K562 (cell line): Measurements from ENCODE around the gene NAA15. TPM values are rescaled to one million over a fixed set of nuclear protein-coding genes. Genes with fewer than 3 reads are reported as not detected.

ENCODE experiments used
- KDM4B ChIP-seq, 2 experiments: fragments of 450-650 bp in 1 of 2; sonication (generic) in 1 of 2; IDR thresholded peaks; 2 replicates each; pipeline ENCODE4 v1.6.1; 2016 to 2017; ENCODE audit warnings: borderline replicate concordance in 2 of 2, antibody characterized with exemption in 1 of 2, low read depth in 1 of 2, mild to moderate bottlenecking in 1 of 2
- NCOA4 ChIP-seq: fragments of 450-650 bp; IDR thresholded peaks from 2 replicates; pipeline ENCODE4 v1.6.1; 2018; ENCODE audit warnings: mild to moderate bottlenecking; ENCODE audit not compliant: partially characterized antibody
- RBM22 ChIP-seq: fragments of 200-400 bp; formaldehyde crosslinking; IDR thresholded peaks from 2 replicates; pipeline ENCODE4 v1.6.1; 2018; ENCODE audit warnings: low read length, low read depth; ENCODE audit not compliant: poor library complexity, severe bottlenecking
- RCOR1 ChIP-seq, 2 experiments: IDR thresholded peaks; 2 replicates each; pipeline ENCODE4 v1.6.1; 2012; ENCODE audit warnings: low read depth in 2 of 2, low read length in 2 of 2, borderline replicate concordance in 1 of 2, improper control_type of control experiment in 1 of 2
- SIX5 ChIP-seq, 2 experiments: IDR thresholded peaks; 2 replicates each; pipeline ENCODE4 v1.6.1; 2011; ENCODE audit warnings: low read length in 2 of 2, borderline replicate concordance in 1 of 2, low read depth in 1 of 2, mild to moderate bottlenecking in 1 of 2, moderate library complexity in 1 of 2; ENCODE audit not compliant: insufficient read depth in 1 of 2
- YBX1 ChIP-seq: fragments of 450-650 bp; IDR thresholded peaks from 2 replicates; pipeline ENCODE4 v1.7.1; 2016; ENCODE audit warnings: mild to moderate bottlenecking
- ZNF431 ChIP-seq: sonication (generic); formaldehyde crosslinking; IDR thresholded peaks from 2 replicates; pipeline ENCODE4 v1.8.0; 2022; ENCODE audit warnings: mild to moderate bottlenecking, missing genetic modification reagents
- ZNF707 ChIP-seq: fragments of 250-450 bp; sonication (Bioruptor Pico); conservative IDR thresholded peaks from 2 replicates; pipeline ENCODE4 v1.8.0; 2022; ENCODE audit warnings: inconsistent platforms, mild to moderate bottlenecking, moderate library complexity
- polyA plus RNA-seq, 8 experiments: library from polyadenylated mRNA; depleted of rRNA in 4 of 8; stranded (reverse) in 5 of 8; unstranded in 3 of 8; fragments of >200 nt; fragmentation: Nextera tagmentation in 2 of 8; fragmentation: Illumina TruSeq in 1 of 8; extraction: Ambion mirVana in 2 of 8; extraction: Trizol in 1 of 8; gene quantifications; 2 replicates each; pipeline versions ENCODE4 v1.2.1 to v1.2.3, GENCODE V29; 2011 to 2014; ENCODE audit warnings: inconsistent platforms in 1 of 8, missing spikeins in 1 of 8
- total RNA-seq, 7 experiments: library from RNA; depleted of rRNA in 6 of 7; stranded (reverse); fragments of >200 nt in 6 of 7; fragmentation: Illumina TruSeq in 2 of 7; extraction: Trizol in 2 of 7; gene quantifications; 2 replicates each; pipeline versions ENCODE4 v1.2.1 to v1.2.3, GENCODE V29; 2011 to 2021; ENCODE audit warnings: low replicate concordance in 1 of 7
- TF ChIP-seq, protein P1 (sequence below): fragments of 200-800 bp; sonication (Bioruptor generic); IDR thresholded peaks from 2 replicates; pipeline ENCODE4 v1.6.1; 2017; ENCODE audit warnings: missing genetic modification characterization, missing compliant biosample characterization
- TF ChIP-seq, protein P2 (sequence below): fragments of 250-450 bp; sonication (Bioruptor Pico); IDR thresholded peaks from 2 replicates; pipeline ENCODE4 v1.5.1; 2021; ENCODE audit warnings: mild to moderate bottlenecking
- TF ChIP-seq, protein P3 (sequence below): sonication (generic); formaldehyde crosslinking; IDR thresholded peaks from 2 replicates; pipeline ENCODE4 v1.8.1; 2023; ENCODE audit warnings: mild to moderate bottlenecking, missing genetic modification reagents
- TF ChIP-seq, protein P4 (sequence below), 3 experiments: fragments of 200-800 bp in 1 of 3; sonication (Bioruptor generic) in 1 of 3; sonication (generic) in 1 of 3; formaldehyde crosslinking in 1 of 3; IDR thresholded peaks; 2 replicates each; pipeline versions ENCODE4 v1.6.1 to v1.8.0; 2016 to 2022; ENCODE audit warnings: mild to moderate bottlenecking in 2 of 3, missing compliant biosample characterization in 2 of 3, missing genetic modification characterization in 2 of 3, missing genetic modification reagents in 1 of 3
- TF ChIP-seq, protein P5 (sequence below): IDR thresholded peaks from 3 replicates; pipeline ENCODE4 v1.6.1; 2011; ENCODE audit warnings: borderline replicate concordance, mild to moderate bottlenecking, moderate library complexity; ENCODE audit not compliant: insufficient read length; ENCODE audit errors: extremely low read depth

The NAA15 gene
- total and polyA plus RNA-seq, 9 of the 15 experiments (the other 6 are each of a cell fraction or from before 2014, with no cell fraction given): 37.8 to 117 (median 63.2) TPM

DNA sequence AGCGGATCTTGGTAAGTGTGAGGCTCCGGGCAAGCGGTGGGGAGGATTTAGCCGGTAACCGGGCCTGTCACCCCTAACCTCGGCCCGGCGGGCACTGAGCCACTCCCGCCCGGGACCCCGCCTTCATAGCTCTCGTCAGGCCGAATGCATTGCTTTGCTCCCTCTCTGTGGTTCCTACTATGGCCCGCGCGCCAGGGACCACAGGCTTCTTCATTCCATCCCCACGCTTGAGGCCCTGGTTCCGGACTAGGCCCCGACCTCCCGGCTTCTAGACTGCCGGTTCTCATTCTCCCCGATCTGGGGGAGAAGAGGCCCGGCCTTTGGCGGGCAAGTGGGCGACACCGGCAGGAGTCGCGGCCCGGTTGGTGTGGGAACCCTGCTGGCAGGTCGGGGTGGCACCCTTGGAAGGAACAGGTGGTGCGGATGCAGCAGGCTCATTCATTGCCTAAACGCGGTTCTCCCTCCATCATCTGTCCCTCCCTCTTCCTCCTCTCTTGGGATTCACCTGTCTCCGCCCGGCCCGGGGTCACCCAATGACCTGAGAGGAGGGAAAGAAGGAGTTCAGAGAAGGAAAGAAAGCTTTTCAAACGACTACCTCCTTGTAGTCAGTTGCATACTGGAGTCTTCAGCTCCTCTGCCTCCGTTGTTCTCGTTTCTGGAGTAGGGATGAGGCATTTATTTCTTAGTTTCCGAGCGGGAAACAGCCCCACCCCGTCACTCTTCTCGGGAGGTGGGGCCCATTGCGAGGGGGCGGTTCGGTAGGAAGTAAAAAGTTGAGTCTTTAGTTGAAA lies 711 bp downstream of the NAA15 start, which contains the start of gene NDUFC1 (continued):
- peak; percentile 50 for TF ChIP-seq RBM22
- TF ChIP-seq, protein P1, sequence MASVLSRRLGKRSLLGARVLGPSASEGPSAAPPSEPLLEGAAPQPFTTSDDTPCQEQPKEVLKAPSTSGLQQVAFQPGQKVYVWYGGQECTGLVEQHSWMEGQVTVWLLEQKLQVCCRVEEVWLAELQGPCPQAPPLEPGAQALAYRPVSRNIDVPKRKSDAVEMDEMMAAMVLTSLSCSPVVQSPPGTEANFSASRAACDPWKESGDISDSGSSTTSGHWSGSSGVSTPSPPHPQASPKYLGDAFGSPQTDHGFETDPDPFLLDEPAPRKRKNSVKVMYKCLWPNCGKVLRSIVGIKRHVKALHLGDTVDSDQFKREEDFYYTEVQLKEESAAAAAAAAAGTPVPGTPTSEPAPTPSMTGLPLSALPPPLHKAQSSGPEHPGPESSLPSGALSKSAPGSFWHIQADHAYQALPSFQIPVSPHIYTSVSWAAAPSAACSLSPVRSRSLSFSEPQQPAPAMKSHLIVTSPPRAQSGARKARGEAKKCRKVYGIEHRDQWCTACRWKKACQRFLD (CRISPR knock-in tag): peak; percentile 40; the same call in 1 of the 2 replicates
- TF ChIP-seq ZNF707: no peak
- no peak for TF ChIP-seq YBX1
- TF ChIP-seq, protein P2, sequence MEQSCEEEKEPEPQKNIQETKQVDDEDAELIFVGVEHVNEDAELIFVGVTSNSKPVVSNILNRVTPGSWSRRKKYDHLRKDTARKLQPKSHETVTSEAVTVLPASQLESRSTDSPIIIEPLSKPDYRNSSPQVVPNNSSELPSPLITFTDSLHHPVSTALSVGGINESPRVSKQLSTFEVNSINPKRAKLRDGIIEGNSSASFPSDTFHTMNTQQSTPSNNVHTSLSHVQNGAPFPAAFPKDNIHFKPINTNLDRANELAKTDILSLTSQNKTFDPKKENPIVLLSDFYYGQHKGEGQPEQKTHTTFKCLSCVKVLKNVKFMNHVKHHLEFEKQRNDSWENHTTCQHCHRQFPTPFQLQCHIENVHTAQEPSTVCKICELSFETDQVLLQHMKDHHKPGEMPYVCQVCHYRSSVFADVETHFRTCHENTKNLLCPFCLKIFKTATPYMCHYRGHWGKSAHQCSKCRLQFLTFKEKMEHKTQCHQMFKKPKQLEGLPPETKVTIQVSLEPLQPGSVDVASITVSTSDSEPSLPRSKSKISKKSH (CRISPR knock-in tag): no peak
- peak; percentile 56; the same call in 1 of the 2 replicates for TF ChIP-seq ZNF431 (CRISPR knock-in tag)
- no peak for TF ChIP-seq SIX5 (IDR thresholded peaks at IDR 0.05; ENCODE audit: borderline replicate concordance in 1 of 2, insufficient read depth in 1 of 2, low read depth in 1 of 2, low read length in 2 of 2)
- TF ChIP-seq KDM4B (IDR thresholded peaks at IDR 0.05; ENCODE audit: borderline replicate concordance in 2 of 2, low read depth in 1 of 2): no peak
- TF ChIP-seq, protein P3, sequence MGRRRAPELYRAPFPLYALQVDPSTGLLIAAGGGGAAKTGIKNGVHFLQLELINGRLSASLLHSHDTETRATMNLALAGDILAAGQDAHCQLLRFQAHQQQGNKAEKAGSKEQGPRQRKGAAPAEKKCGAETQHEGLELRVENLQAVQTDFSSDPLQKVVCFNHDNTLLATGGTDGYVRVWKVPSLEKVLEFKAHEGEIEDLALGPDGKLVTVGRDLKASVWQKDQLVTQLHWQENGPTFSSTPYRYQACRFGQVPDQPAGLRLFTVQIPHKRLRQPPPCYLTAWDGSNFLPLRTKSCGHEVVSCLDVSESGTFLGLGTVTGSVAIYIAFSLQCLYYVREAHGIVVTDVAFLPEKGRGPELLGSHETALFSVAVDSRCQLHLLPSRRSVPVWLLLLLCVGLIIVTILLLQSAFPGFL (CRISPR knock-in tag): 0 out of 2 replicates have a peak, but pooled peaks have one; percentile 46
- 0 out of 4 replicates have a peak, but pooled peaks of 1 of the 2 experiments have one; percentile 4 for TF ChIP-seq RCOR1 (IDR thresholded peaks at IDR 0.05; ENCODE audit: borderline replicate concordance in 1 of 2, low read depth in 2 of 2, low read length in 2 of 2)
- TF ChIP-seq, protein P4, sequence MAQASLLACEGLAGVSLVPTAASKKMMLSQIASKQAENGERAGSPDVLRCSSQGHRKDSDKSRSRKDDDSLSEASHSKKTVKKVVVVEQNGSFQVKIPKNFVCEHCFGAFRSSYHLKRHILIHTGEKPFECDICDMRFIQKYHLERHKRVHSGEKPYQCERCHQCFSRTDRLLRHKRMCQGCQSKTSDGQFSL (CRISPR knock-in tag; IDR thresholded peaks at IDR 0.05): 0 out of 2 replicates have a peak, but pooled peaks have one; percentile 9
- TF ChIP-seq, protein P4 (tag; IDR thresholded peaks at IDR 0.05): no peak
- TF ChIP-seq, protein P5, sequence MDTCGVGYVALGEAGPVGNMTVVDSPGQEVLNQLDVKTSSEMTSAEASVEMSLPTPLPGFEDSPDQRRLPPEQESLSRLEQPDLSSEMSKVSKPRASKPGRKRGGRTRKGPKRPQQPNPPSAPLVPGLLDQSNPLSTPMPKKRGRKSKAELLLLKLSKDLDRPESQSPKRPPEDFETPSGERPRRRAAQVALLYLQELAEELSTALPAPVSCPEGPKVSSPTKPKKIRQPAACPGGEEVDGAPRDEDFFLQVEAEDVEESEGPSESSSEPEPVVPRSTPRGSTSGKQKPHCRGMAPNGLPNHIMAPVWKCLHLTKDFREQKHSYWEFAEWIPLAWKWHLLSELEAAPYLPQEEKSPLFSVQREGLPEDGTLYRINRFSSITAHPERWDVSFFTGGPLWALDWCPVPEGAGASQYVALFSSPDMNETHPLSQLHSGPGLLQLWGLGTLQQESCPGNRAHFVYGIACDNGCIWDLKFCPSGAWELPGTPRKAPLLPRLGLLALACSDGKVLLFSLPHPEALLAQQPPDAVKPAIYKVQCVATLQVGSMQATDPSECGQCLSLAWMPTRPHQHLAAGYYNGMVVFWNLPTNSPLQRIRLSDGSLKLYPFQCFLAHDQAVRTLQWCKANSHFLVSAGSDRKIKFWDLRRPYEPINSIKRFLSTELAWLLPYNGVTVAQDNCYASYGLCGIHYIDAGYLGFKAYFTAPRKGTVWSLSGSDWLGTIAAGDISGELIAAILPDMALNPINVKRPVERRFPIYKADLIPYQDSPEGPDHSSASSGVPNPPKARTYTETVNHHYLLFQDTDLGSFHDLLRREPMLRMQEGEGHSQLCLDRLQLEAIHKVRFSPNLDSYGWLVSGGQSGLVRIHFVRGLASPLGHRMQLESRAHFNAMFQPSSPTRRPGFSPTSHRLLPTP: no peak
- no peak for TF ChIP-seq NCOA4
